HFFc6 (cell line): ENCODE results near the gene MMP24. TPM values are rescaled to one million over a fixed set of nuclear protein-coding genes. Genes with fewer than 3 reads are reported as not detected.

Experiments used
- DNase-seq: peaks from one replicate; pipeline ENCODE4 v3.0.0-alpha.2; 2018
- H3K27ac Mint-ChIP-seq: 2 replicates; pipeline ENCODE4 v1.8.0; 2020; ENCODE audit warnings: mild to moderate bottlenecking, mixed read lengths
- H3K27me3 Mint-ChIP-seq: 2 replicates; pipeline ENCODE4 v1.8.0; 2021; ENCODE audit warnings: mild to moderate bottlenecking, moderate library complexity, mixed read lengths; ENCODE audit not compliant: insufficient read depth
- H3K36me3 Mint-ChIP-seq: 2 replicates; pipeline ENCODE4 v1.8.0; 2021; ENCODE audit warnings: low read depth, mixed read lengths
- H3K4me1 Mint-ChIP-seq: 2 replicates; pipeline ENCODE4 v1.8.0; 2020; ENCODE audit warnings: low read depth, mixed read lengths
- H3K4me3 Mint-ChIP-seq: 2 replicates; pipeline ENCODE4 v1.8.0; 2020; ENCODE audit warnings: mild to moderate bottlenecking, moderate library complexity, mixed read lengths
- H3K9me3 Mint-ChIP-seq: 2 replicates; pipeline ENCODE4 v1.8.0; 2020; ENCODE audit warnings: mild to moderate bottlenecking, mixed read lengths
- total RNA-seq, 6 experiments: library from RNA; stranded (reverse); fragmentation: NEBNext Ultra II Directional; extraction: Animal tissue kit (Norgen Biotek cat#: 25700); gene quantifications; 2 replicates in 1 of 6; 3 replicates in 5 of 6; pipeline ENCODE4 v1.2.3, GENCODE V29; 2021
- TF ChIP-seq, protein P1 (sequence below): fragments of 200-600 bp; sonication (generic); IDR thresholded peaks from 2 replicates; pipeline ENCODE4 v1.5.0; 2021; ENCODE audit warnings: antibody characterized with exemption, mild to moderate bottlenecking

MMP24 gene
- total RNA-seq, 6 experiments from 2014 or later = 0.48 to 1.2 (median 0.65) TPM

DNA sequence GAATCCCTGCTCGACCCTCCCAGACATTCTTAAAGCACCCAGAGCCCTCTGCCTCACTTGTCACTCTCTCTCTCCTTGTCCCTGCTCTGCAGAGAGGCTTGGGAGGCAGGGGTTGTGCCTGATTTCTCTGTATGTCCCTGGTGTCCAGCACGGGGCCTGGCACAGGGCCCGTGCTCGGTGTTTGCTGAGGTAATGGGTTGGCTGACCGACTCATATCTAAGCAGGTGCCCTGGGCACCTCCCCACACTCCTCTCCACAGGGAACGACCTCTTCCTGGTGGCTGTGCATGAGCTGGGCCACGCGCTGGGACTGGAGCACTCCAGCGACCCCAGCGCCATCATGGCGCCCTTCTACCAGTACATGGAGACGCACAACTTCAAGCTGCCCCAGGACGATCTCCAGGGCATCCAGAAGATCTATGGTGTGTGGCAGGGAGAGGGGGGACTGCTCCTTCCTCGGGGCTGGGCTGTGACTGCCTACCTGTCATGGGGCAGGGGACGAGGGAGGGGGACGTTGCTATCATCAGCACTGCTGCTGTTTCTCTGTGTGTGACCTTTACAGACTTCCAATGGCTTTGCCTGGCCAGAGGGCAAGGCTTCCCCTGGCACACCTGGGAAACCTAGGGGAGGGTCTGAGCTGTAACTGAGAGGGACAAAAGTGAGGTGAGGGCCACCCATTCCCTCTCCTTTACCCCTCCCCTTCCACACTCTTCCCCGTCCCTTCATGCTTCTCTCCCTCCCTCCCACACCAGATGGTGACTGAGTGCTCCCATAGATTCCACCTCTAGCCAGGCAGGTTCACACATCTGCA is 37.2 kb downstream of the MMP24 start:
- H3K36me3 Mint-ChIP-seq = no peaks in the 10 kb centered on the region
- peak overlapping the region; percentile 54 for H3K27ac Mint-ChIP-seq
- no peaks in the 10 kb centered on the region; the same call in 1 of the 2 replicates for H3K27me3 Mint-ChIP-seq
- TF ChIP-seq, protein P1, sequence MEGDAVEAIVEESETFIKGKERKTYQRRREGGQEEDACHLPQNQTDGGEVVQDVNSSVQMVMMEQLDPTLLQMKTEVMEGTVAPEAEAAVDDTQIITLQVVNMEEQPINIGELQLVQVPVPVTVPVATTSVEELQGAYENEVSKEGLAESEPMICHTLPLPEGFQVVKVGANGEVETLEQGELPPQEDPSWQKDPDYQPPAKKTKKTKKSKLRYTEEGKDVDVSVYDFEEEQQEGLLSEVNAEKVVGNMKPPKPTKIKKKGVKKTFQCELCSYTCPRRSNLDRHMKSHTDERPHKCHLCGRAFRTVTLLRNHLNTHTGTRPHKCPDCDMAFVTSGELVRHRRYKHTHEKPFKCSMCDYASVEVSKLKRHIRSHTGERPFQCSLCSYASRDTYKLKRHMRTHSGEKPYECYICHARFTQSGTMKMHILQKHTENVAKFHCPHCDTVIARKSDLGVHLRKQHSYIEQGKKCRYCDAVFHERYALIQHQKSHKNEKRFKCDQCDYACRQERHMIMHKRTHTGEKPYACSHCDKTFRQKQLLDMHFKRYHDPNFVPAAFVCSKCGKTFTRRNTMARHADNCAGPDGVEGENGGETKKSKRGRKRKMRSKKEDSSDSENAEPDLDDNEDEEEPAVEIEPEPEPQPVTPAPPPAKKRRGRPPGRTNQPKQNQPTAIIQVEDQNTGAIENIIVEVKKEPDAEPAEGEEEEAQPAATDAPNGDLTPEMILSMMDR = no peak
- peak overlapping the region; percentile 38 for H3K4me3 Mint-ChIP-seq
- DNase-seq = no peak
- peaks cover 22% of the 10 kb centered on the region for H3K4me1 Mint-ChIP-seq
- H3K9me3 Mint-ChIP-seq = no peaks in the 10 kb centered on the region

GRCh38 chr20:35264755-35265154 is 38.3 kb downstream of the MMP24 start:
- Mint-ChIP-seq H3K4me3 (no peak overlapping the region), H3K27me3 (no peaks in the 10 kb centered on the region; the same call in none of the 2 replicates), H3K36me3 (no peaks in the 10 kb centered on the region), H3K9me3 (no peaks in the 10 kb centered on the region), H3K4me1 (peaks cover 22% of the 10 kb centered on the region), H3K27ac (no peak overlapping the region)
- TF ChIP-seq, protein P1 = peak; percentile 51; the same call in 1 of the 2 replicates
- no peak for DNase-seq

DNA sequence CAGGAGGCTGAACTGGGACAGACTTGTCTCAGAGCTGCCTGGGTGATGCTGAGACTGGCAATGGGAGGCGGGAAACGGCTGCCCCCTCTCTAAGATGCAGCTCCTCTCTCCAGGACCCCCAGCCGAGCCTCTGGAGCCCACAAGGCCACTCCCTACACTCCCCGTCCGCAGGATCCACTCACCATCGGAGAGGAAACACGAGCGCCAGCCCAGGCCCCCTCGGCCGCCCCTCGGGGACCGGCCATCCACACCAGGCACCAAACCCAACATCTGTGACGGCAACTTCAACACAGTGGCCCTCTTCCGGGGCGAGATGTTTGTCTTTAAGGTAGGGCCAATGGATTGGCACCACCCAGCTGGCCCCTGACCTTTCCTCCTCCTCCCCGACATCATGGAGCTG is 40.6 kb downstream of the MMP24 start:
- H3K36me3 Mint-ChIP-seq = no peaks in the 10 kb centered on the region
- TF ChIP-seq, protein P1 = no peak
- H3K27me3 Mint-ChIP-seq = no peaks in the 10 kb centered on the region; the same call in none of the 2 replicates
- H3K4me3 Mint-ChIP-seq = no peak overlapping the region
- no peak overlapping the region for H3K27ac Mint-ChIP-seq
- no peak for DNase-seq
- peaks cover 28% of the 10 kb centered on the region for H3K4me1 Mint-ChIP-seq
- H3K9me3 Mint-ChIP-seq = no peaks in the 10 kb centered on the region

GRCh38 chr20:35269055-35269781 is 42.7 kb downstream of the MMP24 start:
- H3K27ac Mint-ChIP-seq = no peak overlapping the region
- TF ChIP-seq, protein P1 = peak; percentile 90
- no peaks in the 10 kb centered on the region for H3K9me3 Mint-ChIP-seq
- peaks cover 21% of the 10 kb centered on the region for H3K4me1 Mint-ChIP-seq
- H3K4me3 Mint-ChIP-seq = no peak overlapping the region
- DNase-seq = peak; percentile 59
- H3K27me3 Mint-ChIP-seq = no peaks in the 10 kb centered on the region; the same call in 1 of the 2 replicates
- H3K36me3 Mint-ChIP-seq = no peaks in the 10 kb centered on the region

DNA sequence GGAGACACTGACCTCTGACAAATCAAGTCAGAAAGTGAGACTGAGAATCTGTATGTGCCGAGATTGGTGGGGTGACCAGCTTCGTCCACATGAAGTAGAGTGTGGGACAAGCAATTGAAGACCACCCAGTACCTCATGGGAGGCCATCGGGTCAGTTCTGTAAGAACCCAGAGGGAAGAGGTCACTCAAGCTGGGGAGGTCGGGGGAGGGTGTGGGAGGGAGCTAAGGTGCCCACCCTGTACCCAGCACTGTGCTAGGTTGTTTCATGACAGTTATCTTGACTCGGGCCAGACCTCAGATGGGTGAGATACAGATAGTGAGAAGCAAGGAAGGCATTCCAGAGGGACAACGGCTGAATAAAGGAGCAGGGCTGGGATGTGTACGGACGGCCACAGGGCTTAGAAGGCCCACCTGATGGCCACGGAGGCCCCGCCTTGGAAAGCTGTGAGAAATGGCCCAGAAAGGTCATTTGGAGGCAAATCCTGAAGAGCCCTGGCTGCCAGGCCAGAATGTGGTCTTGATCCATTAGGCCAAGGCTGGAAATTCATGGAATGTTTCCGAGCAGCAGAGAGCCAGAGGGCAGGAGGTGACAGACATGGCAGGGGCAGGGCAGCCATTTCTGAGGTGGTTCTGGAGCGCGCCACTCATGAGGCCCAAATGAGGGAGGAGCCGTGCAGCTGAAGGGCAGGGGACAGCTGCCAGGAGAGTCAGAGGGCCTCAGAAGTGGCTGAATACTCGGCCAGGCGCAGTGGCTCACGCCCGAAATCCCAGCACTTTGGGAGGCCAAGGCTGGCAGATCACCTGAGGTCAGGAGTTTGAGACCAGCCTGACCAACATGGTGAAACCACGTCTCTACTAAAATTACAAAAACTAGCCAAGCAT is 43.8 kb downstream of the MMP24 start:
- H3K27me3 Mint-ChIP-seq = no peaks in the 10 kb centered on the region; the same call in 1 of the 2 replicates
- TF ChIP-seq, protein P1 = no peak
- H3K9me3 Mint-ChIP-seq = no peaks in the 10 kb centered on the region
- no peak overlapping the region; the same call in 1 of the 2 replicates for H3K27ac Mint-ChIP-seq
- DNase-seq = no peak
- H3K36me3 Mint-ChIP-seq = no peaks in the 10 kb centered on the region
- no peak overlapping the region for H3K4me3 Mint-ChIP-seq
- peaks cover 21% of the 10 kb centered on the region for H3K4me1 Mint-ChIP-seq
